Fibroblast of lung (primary cell): ENCODE measurements around the gene TOGARAM1. TPM values are rescaled to one million over a fixed set of nuclear protein-coding genes. Genes with fewer than 3 reads are reported as not detected.
A peak's percentile ranks its signal among the peaks of the same experiment; 100 is the strongest.

Experiments
- DNase-seq, 2 donors: peaks; one replicate each; pipeline versions ENCODE4 v3.0.0 to v3.0.0-alpha.2; 2010; ENCODE audit warnings: low read depth in 2 of 2
- H2AFZ ChIP-seq: 2 replicates; pipeline ENCODE4 v1.5.1; 2012; ENCODE audit warnings: low read length, control low read depth, inconsistent platforms
- H3K27ac ChIP-seq: 2 replicates; pipeline ENCODE4 v1.5.1; 2011; ENCODE audit warnings: low read length, control low read depth; ENCODE audit not compliant: insufficient read depth
- H3K27me3 ChIP-seq: 2 replicates; pipeline ENCODE4 v1.5.1; 2011; ENCODE audit warnings: mild to moderate bottlenecking, low read length; ENCODE audit not compliant: control insufficient read depth, insufficient read depth
- H3K36me3 ChIP-seq: 2 replicates; pipeline ENCODE4 v1.5.1; 2011; ENCODE audit warnings: low read length; ENCODE audit not compliant: control insufficient read depth, insufficient read depth
- H3K4me1 ChIP-seq: 2 replicates; pipeline ENCODE4 v1.5.1; 2011; ENCODE audit warnings: low read length; ENCODE audit not compliant: control insufficient read depth, insufficient read depth; ENCODE audit errors: extremely low read depth
- H3K4me2 ChIP-seq: 2 replicates; pipeline ENCODE4 v1.5.1; 2011; ENCODE audit warnings: low read length, control low read depth; ENCODE audit not compliant: insufficient read depth; ENCODE audit errors: extremely low read depth
- H3K4me3 ChIP-seq, 4 experiments: fragments of 200-600 bp in 1 of 4; sonication (generic) in 1 of 4; replicated peaks in 1 of 4; 2 replicates each; pipeline ENCODE4 v1.5.1; 2011 to 2016; ENCODE audit warnings: low read length in 4 of 4, low read depth in 3 of 4, mild to moderate bottlenecking in 3 of 4, control low read depth in 2 of 4, inconsistent platforms in 1 of 4, mixed read lengths in 1 of 4; ENCODE audit not compliant: insufficient read depth in 1 of 4; ENCODE audit errors: control extremely low read depth in 1 of 4
- H3K79me2 ChIP-seq: 2 replicates; pipeline ENCODE4 v1.5.1; 2012; ENCODE audit warnings: mild to moderate bottlenecking, low read length, inconsistent platforms; ENCODE audit not compliant: control insufficient read depth, insufficient read depth
- H3K9ac ChIP-seq: 2 replicates; pipeline ENCODE4 v1.5.1; 2011; ENCODE audit warnings: mild to moderate bottlenecking, low read length, control low read depth; ENCODE audit not compliant: insufficient read depth
- H3K9me3 ChIP-seq: 2 replicates; pipeline ENCODE4 v1.5.1; 2012; ENCODE audit warnings: low read depth, low read length; ENCODE audit not compliant: control insufficient read depth, insufficient read depth
- H4K20me1 ChIP-seq: 2 replicates; pipeline ENCODE4 v1.5.1; 2011; ENCODE audit warnings: low read length; ENCODE audit not compliant: control insufficient read depth, insufficient read depth; ENCODE audit errors: extremely low read depth
- CTCF ChIP-seq, 2 donors: IDR thresholded peaks in 1 of 2; conservative IDR thresholded peaks in 1 of 2; 1 replicate in 1 of 2; 2 replicates in 1 of 2; pipeline ENCODE4 v1.5.1; 2011 to 2012; ENCODE audit warnings: low read length in 2 of 2, control low read depth in 1 of 2, inconsistent platforms in 1 of 2, low read depth in 1 of 2, mild to moderate bottlenecking in 1 of 2
- EZH2 ChIP-seq: IDR thresholded peaks from 2 replicates; pipeline ENCODE4 v1.5.1; 2012; ENCODE audit warnings: low read length, control low read depth, mild to moderate bottlenecking; ENCODE audit errors: missing control alignments
- polyA plus RNA-seq, 2 donors: library from polyadenylated mRNA; depleted of rRNA in 1 of 2; stranded (reverse) in 1 of 2; unstranded in 1 of 2; fragments of >200 nt; gene quantifications; 2 replicates each; pipeline ENCODE4 v1.2.1, GENCODE V29; 2011 to 2012; ENCODE audit warnings: missing spikeins in 1 of 2
- total RNA-seq: library from RNA; depleted of rRNA; stranded (reverse); fragments of >200 nt; gene quantifications from 2 replicates; pipeline ENCODE4 v1.2.1, GENCODE V29; 2014

TOGARAM1 gene
- total and polyA plus RNA-seq, 2 donors (not counting 1 experiment from before 2014, with no cell fraction given) = 10.7 to 24.9 TPM

- Histone ChIP-seq H3K27ac (no peak overlapping the region), H3K79me2 (peaks cover 70% of the 10 kb centered on the region), H3K4me2 (peak overlapping the region; percentile 84), H3K4me3 (peak overlapping the region; percentile 4 to 98 (median 50)), H3K36me3 (no peaks in the 10 kb centered on the region), H3K9me3 (no peaks in the 10 kb centered on the region), H3K9ac (no peak overlapping the region), H4K20me1 (no peaks in the 10 kb centered on the region), H3K4me1 (no peaks in the 10 kb centered on the region), H2AFZ (no peak overlapping the region), H3K27me3 (no peaks in the 10 kb centered on the region)
- TF ChIP-seq EZH2 (no peak), CTCF (conservative IDR thresholded peaks at IDR 0.05 in 1 of 2, IDR thresholded peaks at IDR 0.05 in 1 of 2; ENCODE audit: low read depth in 1 of 2, low read length in 2 of 2) (no peak)
- peak; percentile 16 to 24 for DNase-seq
These were observed 4.8 kb downstream of the TOGARAM1 start for GRCh38 chr14:44966601-44967336.

GRCh38 chr14:44968714-44969113 is 6.7 kb downstream of the TOGARAM1 start:
- DNase-seq = no peak

GRCh38 chr14:44970907-44971306 is 8.9 kb downstream of the TOGARAM1 start:
- no peak overlapping the region for H3K4me2 ChIP-seq
- no peak for DNase-seq

More at GRCh38 chr14:44968714-44969113, 6.7 kb downstream of the TOGARAM1 start:
- Histone ChIP-seq H3K79me2 (peaks cover 59% of the 10 kb centered on the region), H3K9me3 (no peaks in the 10 kb centered on the region), H3K4me1 (no peaks in the 10 kb centered on the region), H4K20me1 (no peaks in the 10 kb centered on the region), H3K4me3 (no peak overlapping the region), H3K4me2 (no peak overlapping the region), H2AFZ (no peak overlapping the region), H3K27ac (no peak overlapping the region), H3K9ac (no peak overlapping the region), H3K36me3 (no peaks in the 10 kb centered on the region), H3K27me3 (no peaks in the 10 kb centered on the region)
- TF ChIP-seq CTCF (conservative IDR thresholded peaks at IDR 0.05 in 1 of 2, IDR thresholded peaks at IDR 0.05 in 1 of 2; ENCODE audit: low read depth in 1 of 2, low read length in 2 of 2) (no peak), EZH2 (no peak)

More at GRCh38 chr14:44970907-44971306, 8.9 kb downstream of the TOGARAM1 start:
- no peaks in the 10 kb centered on the region for H3K27me3 ChIP-seq
- no peaks in the 10 kb centered on the region for H3K36me3 ChIP-seq
- H4K20me1 ChIP-seq = no peaks in the 10 kb centered on the region
- H3K27ac ChIP-seq = no peak overlapping the region
- peaks cover 43% of the 10 kb centered on the region for H3K79me2 ChIP-seq
- H3K4me1 ChIP-seq = no peaks in the 10 kb centered on the region
- no peak overlapping the region for H3K4me3 ChIP-seq
- TF ChIP-seq EZH2 (no peak), CTCF (conservative IDR thresholded peaks at IDR 0.05 in 1 of 2, IDR thresholded peaks at IDR 0.05 in 1 of 2; ENCODE audit: low read depth in 1 of 2, low read length in 2 of 2) (no peak)
- H3K9me3 ChIP-seq = no peaks in the 10 kb centered on the region
- H3K9ac ChIP-seq = no peak overlapping the region
- no peak overlapping the region for H2AFZ ChIP-seq
